SK-N-SH treated with all-trans-retinoic acid at 6 μM for 48 hours (cell line): Measurements from ENCODE around the gene DENND5A.

Experiments
- ATAC-seq: fragments of 200-7000 bp; cut with Tn5 transposase; 3 replicates; pipeline ENCODE4 v1.9.1; 2020; ENCODE audit warnings: mild to moderate bottlenecking, moderate library complexity
- ARNTL ChIP-seq: fragments of 450-650 bp; formaldehyde crosslinking; IDR thresholded peaks from 2 replicates; pipeline ENCODE4 v1.5.0; 2020; ENCODE audit warnings: low read depth, mild to moderate bottlenecking, moderate library complexity, borderline replicate concordance
- BACH2 ChIP-seq: fragments of 250-450 bp; sonication (Bioruptor Pico); IDR thresholded peaks from 2 replicates; pipeline ENCODE4 v1.9.0; 2021; ENCODE audit warnings: mild to moderate bottlenecking, borderline replicate concordance
- ESRRG ChIP-seq: fragments of 250-450 bp; sonication (Bioruptor Pico); IDR thresholded peaks from 2 replicates; pipeline ENCODE4 v1.6.1; 2021; ENCODE audit warnings: mild to moderate bottlenecking
- GLIS3 ChIP-seq: fragments of 250-450 bp; sonication (Bioruptor Pico); IDR thresholded peaks from 2 replicates; pipeline ENCODE4 v1.5.0; 2020; ENCODE audit warnings: mild to moderate bottlenecking, moderate library complexity
- ISL1 ChIP-seq: fragments of 250-450 bp; sonication (Bioruptor Pico); IDR thresholded peaks from 2 replicates; pipeline ENCODE4 v2.1.2; 2022; ENCODE audit warnings: mild to moderate bottlenecking, moderate library complexity
- OSR1 ChIP-seq: fragments of 250-450 bp; sonication (Bioruptor Pico); IDR thresholded peaks from 2 replicates; pipeline ENCODE4 v1.8.0; 2022; ENCODE audit warnings: moderate library complexity, mild to moderate bottlenecking, inconsistent platforms
- PPARA ChIP-seq: fragments of 250-450 bp; sonication (Bioruptor Pico); IDR thresholded peaks from 2 replicates; pipeline ENCODE4 v1.5.0; 2020; ENCODE audit warnings: mild to moderate bottlenecking, borderline replicate concordance
- RARB ChIP-seq: fragments of 250-450 bp; sonication (Bioruptor Pico); IDR thresholded peaks from 2 replicates; pipeline ENCODE4 v1.8.0; 2021; ENCODE audit warnings: mild to moderate bottlenecking, moderate library complexity
- SNAI2 ChIP-seq: fragments of 250-450 bp; sonication (Bioruptor Pico); IDR thresholded peaks from 2 replicates; pipeline ENCODE4 v1.5.0; 2020; ENCODE audit warnings: mild to moderate bottlenecking, moderate library complexity
- TCF4 ChIP-seq: fragments of 250-450 bp; sonication (Bioruptor Pico); IDR thresholded peaks from 2 replicates; pipeline ENCODE4 v1.8.0; 2021; ENCODE audit warnings: mild to moderate bottlenecking, moderate library complexity, borderline replicate concordance
- TOX ChIP-seq: fragments of 250-450 bp; sonication (Bioruptor Pico); IDR thresholded peaks from 2 replicates; pipeline ENCODE4 v1.8.0; 2021; ENCODE audit warnings: mild to moderate bottlenecking, moderate library complexity, borderline replicate concordance
- ZC3H10 ChIP-seq: fragments of 250-450 bp; sonication (Bioruptor Pico); IDR thresholded peaks from 2 replicates; pipeline ENCODE4 v1.5.1; 2021; ENCODE audit warnings: mild to moderate bottlenecking, moderate library complexity
- ZFP3 ChIP-seq: fragments of 250-450 bp; sonication (Bioruptor Pico); IDR thresholded peaks from 2 replicates; pipeline ENCODE4 v1.5.0; 2020; ENCODE audit warnings: mild to moderate bottlenecking, moderate library complexity
- ZFP30 ChIP-seq: fragments of 450-650 bp; formaldehyde crosslinking; IDR thresholded peaks from 2 replicates; pipeline ENCODE4 v1.5.0; 2022; ENCODE audit warnings: mild to moderate bottlenecking, moderate library complexity
- ZNF565 ChIP-seq: fragments of 450-650 bp; formaldehyde crosslinking; conservative IDR thresholded peaks from 2 replicates; pipeline ENCODE4 v1.5.0; 2020; ENCODE audit warnings: low read depth, mild to moderate bottlenecking, moderate library complexity
- ZNF70 ChIP-seq: fragments of 450-650 bp; formaldehyde crosslinking; IDR thresholded peaks from 2 replicates; pipeline ENCODE4 v1.5.0; 2020; ENCODE audit warnings: mild to moderate bottlenecking, moderate library complexity
- ZNF8 ChIP-seq: fragments of 450-650 bp; formaldehyde crosslinking; IDR thresholded peaks from 2 replicates; pipeline ENCODE4 v1.5.0; 2020; ENCODE audit warnings: mild to moderate bottlenecking, moderate library complexity
- TF ChIP-seq, protein P1 (sequence below): fragments of 250-450 bp; sonication (Bioruptor Pico); IDR thresholded peaks from 2 replicates; pipeline ENCODE4 v1.8.0; 2021; ENCODE audit warnings: low read depth, mild to moderate bottlenecking, moderate library complexity, borderline replicate concordance
- TF ChIP-seq, protein P2 (sequence below): fragments of 250-450 bp; sonication (Bioruptor Pico); IDR thresholded peaks from 2 replicates; pipeline ENCODE4 v1.5.1; 2020; ENCODE audit warnings: low read depth, mild to moderate bottlenecking, moderate library complexity
- TF ChIP-seq, protein P3 (sequence below): fragments of 250-450 bp; sonication (Bioruptor Pico); IDR thresholded peaks from 2 replicates; pipeline ENCODE4 v1.8.0; 2020; ENCODE audit warnings: mild to moderate bottlenecking, moderate library complexity, borderline replicate concordance
- TF ChIP-seq, protein P4 (sequence below): fragments of 250-450 bp; sonication (Bioruptor Pico); IDR thresholded peaks from 2 replicates; pipeline ENCODE4 v1.5.1; 2021; ENCODE audit warnings: mild to moderate bottlenecking, moderate library complexity

Gene DENND5A

DNA sequence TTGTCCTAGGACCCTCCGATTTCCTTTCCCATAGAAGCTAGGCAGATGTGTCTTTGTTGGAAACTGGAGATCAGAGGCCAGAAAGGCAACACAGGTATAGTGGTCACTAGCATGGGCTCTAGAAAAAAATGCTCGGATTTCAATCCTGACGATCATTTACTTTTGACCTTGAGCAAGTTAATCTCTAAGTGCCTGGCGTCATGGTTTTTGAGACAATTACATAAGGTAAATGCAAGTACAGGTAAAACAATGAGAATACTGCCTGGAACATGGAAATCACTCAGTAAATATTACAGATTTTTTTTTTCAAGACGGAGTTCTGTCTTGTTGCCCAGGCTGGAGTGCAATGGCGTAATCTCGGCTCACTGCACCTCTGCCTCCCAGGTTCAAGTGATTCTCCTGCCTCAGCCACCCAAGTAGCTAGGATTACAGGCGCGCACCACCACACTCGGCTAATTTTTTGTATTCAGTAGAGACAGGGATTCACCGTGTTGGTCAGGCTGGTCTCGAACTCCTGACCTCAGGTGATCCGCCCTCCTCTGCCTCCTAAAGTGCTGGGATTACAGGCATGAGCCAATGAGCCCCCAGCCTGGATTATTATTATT is 1.1 kb upstream of the DENND5A start:
- TF ChIP-seq ZC3H10 (CRISPR knock-in tag) (no peak), OSR1 (no peak), TCF4 (CRISPR knock-in tag) (no peak), ZNF70 (CRISPR knock-in tag) (no peak), BACH2 (CRISPR knock-in tag) (no peak), TOX (CRISPR knock-in tag) (no peak), ZNF8 (CRISPR knock-in tag) (no peak), PPARA (no peak), ARNTL (no peak), ISL1 (CRISPR knock-in tag) (no peak), ZFP3 (no peak), ESRRG (no peak), RARB (CRISPR knock-in tag) (no peak), ZNF565 (CRISPR knock-in tag) (no peak)
- TF ChIP-seq, protein P1, sequence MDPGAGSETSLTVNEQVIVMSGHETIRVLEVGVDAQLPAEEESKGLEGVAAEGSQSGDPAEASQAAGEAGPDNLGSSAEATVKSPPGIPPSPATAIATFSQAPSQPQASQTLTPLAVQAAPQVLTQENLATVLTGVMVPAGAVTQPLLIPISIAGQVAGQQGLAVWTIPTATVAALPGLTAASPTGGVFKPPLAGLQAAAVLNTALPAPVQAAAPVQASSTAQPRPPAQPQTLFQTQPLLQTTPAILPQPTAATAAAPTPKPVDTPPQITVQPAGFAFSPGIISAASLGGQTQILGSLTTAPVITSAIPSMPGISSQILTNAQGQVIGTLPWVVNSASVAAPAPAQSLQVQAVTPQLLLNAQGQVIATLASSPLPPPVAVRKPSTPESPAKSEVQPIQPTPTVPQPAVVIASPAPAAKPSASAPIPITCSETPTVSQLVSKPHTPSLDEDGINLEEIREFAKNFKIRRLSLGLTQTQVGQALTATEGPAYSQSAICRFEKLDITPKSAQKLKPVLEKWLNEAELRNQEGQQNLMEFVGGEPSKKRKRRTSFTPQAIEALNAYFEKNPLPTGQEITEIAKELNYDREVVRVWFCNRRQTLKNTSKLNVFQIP: no peak
- TF ChIP-seq, protein P2, sequence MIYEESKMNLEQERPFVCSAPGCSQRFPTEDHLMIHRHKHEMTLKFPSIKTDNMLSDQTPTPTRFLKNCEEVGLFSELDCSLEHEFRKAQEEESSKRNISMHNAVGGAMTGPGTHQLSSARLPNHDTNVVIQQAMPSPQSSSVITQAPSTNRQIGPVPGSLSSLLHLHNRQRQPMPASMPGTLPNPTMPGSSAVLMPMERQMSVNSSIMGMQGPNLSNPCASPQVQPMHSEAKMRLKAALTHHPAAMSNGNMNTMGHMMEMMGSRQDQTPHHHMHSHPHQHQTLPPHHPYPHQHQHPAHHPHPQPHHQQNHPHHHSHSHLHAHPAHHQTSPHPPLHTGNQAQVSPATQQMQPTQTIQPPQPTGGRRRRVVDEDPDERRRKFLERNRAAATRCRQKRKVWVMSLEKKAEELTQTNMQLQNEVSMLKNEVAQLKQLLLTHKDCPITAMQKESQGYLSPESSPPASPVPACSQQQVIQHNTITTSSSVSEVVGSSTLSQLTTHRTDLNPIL (CRISPR knock-in tag): no peak
- TF ChIP-seq, protein P3, sequence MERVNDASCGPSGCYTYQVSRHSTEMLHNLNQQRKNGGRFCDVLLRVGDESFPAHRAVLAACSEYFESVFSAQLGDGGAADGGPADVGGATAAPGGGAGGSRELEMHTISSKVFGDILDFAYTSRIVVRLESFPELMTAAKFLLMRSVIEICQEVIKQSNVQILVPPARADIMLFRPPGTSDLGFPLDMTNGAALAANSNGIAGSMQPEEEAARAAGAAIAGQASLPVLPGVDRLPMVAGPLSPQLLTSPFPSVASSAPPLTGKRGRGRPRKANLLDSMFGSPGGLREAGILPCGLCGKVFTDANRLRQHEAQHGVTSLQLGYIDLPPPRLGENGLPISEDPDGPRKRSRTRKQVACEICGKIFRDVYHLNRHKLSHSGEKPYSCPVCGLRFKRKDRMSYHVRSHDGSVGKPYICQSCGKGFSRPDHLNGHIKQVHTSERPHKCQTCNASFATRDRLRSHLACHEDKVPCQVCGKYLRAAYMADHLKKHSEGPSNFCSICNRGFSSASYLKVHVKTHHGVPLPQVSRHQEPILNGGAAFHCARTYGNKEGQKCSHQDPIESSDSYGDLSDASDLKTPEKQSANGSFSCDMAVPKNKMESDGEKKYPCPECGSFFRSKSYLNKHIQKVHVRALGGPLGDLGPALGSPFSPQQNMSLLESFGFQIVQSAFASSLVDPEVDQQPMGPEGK: no peak
- ATAC-seq: no peak

DNA sequence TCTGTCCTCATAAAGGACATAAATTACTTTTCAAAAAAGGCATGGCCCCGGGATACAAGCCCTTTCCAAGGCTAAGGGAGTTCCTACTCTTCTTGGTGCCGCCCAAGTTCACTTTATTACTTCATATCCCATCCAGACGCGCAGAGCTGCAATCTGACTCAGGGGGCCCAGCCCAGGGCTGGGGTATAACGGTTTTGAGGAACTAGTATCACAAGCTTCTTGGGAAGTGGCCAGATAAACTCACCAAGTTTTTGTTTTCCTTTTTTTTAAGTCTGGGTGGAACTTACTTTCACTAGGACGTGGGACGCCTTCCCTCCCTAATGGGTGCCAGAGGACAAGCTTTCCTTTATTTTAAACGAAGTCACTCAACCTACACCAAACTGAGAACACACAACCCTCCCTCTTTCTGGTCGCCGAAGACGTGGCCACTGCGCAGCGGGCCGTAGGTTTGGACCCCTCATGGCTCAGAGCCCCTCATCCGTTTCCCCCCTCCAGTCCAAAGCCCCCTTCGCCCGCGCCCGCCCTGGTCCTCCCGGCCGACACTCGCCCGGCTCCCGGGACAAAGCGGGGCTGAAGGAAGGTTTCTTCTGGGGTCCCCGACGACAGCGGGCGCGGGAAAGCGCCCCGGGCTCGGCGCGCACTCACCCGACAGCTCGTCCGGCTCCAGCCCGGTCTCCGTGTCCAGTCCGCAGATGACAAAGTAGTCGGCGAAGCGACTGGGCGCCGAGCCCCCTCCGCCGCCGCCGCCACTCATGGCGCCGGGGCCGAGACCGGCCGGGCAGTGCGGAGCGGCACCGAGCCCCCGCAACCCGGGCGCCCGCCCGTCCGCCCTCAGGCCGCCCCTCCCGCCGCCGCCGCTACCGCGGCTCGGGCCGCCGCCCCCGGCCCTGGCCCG is 587 bp downstream of the DENND5A start:
- TF ChIP-seq GLIS3 (CRISPR knock-in tag) (no peak), ZFP3 (no peak), TCF4 (CRISPR knock-in tag) (no peak), ZNF70 (CRISPR knock-in tag) (no peak), ISL1 (CRISPR knock-in tag) (no peak), TOX (CRISPR knock-in tag) (no peak), OSR1 (no peak), BACH2 (CRISPR knock-in tag) (no peak), SNAI2 (CRISPR knock-in tag) (no peak), RARB (CRISPR knock-in tag) (no peak), ZFP30 (CRISPR knock-in tag) (no peak)
- TF ChIP-seq, protein P3: no peak
- TF ChIP-seq, protein P1: no peak
- TF ChIP-seq, protein P4, sequence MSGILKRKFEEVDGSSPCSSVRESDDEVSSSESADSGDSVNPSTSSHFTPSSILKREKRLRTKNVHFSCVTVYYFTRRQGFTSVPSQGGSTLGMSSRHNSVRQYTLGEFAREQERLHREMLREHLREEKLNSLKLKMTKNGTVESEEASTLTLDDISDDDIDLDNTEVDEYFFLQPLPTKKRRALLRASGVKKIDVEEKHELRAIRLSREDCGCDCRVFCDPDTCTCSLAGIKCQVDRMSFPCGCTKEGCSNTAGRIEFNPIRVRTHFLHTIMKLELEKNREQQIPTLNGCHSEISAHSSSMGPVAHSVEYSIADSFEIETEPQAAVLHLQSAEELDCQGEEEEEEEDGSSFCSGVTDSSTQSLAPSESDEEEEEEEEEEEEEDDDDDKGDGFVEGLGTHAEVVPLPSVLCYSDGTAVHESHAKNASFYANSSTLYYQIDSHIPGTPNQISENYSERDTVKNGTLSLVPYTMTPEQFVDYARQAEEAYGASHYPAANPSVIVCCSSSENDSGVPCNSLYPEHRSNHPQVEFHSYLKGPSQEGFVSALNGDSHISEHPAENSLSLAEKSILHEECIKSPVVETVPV (CRISPR knock-in tag): no peak
- TF ChIP-seq, all 23 proteins: peak for 0
- peak; percentile 67 for ATAC-seq
